Measurements from ENCODE around the gene GMPR2. TPM values are rescaled to one million over a fixed set of nuclear protein-coding genes. Genes with fewer than 3 reads are reported as not detected.

Gene GMPR2
- total and polyA plus RNA-seq, 2 of the 13 experiments (the other 11 are each of a cell fraction or from before 2014, with no cell fraction given), result 210 to 273 TPM

- TF ChIP-seq ZBTB25 (CRISPR knock-in tag; IDR thresholded peaks at IDR 0.05) (no peak; the same call in 1 of the 2 replicates), RAD21 (CRISPR knock-in tag; IDR thresholded peaks at IDR 0.05) (peak; percentile 13; the same call in 1 of the 2 replicates), CREBL2 (CRISPR knock-in tag; IDR thresholded peaks at IDR 0.05; ENCODE audit: borderline replicate concordance) (no peak; the same call in 1 of the 2 replicates), RORA (CRISPR knock-in tag; IDR thresholded peaks at IDR 0.05) (no peak), ZNF34 (CRISPR knock-in tag; IDR thresholded peaks at IDR 0.05; ENCODE audit: borderline replicate concordance) (no peak), HES4 (CRISPR knock-in tag; IDR thresholded peaks at IDR 0.05; ENCODE audit: borderline replicate concordance) (no peak), ZNF20 (CRISPR knock-in tag; IDR thresholded peaks at IDR 0.05) (no peak), GFI1 (CRISPR knock-in tag; IDR thresholded peaks at IDR 0.05; ENCODE audit: borderline replicate concordance) (peak; percentile 98), ZBTB43 (CRISPR knock-in tag; conservative IDR thresholded peaks at IDR 0.05) (no peak), HCFC1 (IDR thresholded peaks at IDR 0.05; ENCODE audit: low read depth, low read length) (no peak), AFF4 (CRISPR knock-in tag; IDR thresholded peaks at IDR 0.05) (0 out of 2 replicates have a peak, but pooled peaks have one; percentile 3), ZNF335 (CRISPR knock-in tag; IDR thresholded peaks at IDR 0.05) (no peak), ZNF704 (CRISPR knock-in tag; IDR thresholded peaks at IDR 0.05; ENCODE audit: borderline replicate concordance) (no peak), ZNF124 (CRISPR knock-in tag; IDR thresholded peaks at IDR 0.05) (0 out of 2 replicates have a peak, but pooled peaks have one; percentile 9), ZHX1 (CRISPR knock-in tag; IDR thresholded peaks at IDR 0.05; ENCODE audit: low read depth) (no peak), IRF1 (CRISPR knock-in tag; IDR thresholded peaks at IDR 0.05; ENCODE audit: low read depth) (no peak)
Observed at GRCh38 chr14:24233538-24233866, 773 bp downstream of the GMPR2 start (continued).
